ENCODE results near the gene HPCAL1. TPM values are rescaled to one million over a fixed set of nuclear protein-coding genes. Genes with fewer than 3 reads are reported as not detected.

Gene HPCAL1
- total and polyA plus RNA-seq, 10 of the 15 experiments (the other 5 are each of a cell fraction or from before 2014, with no cell fraction given): 0.40 to 12.8 (median 7.9) TPM

GRCh38 chr2:10448576-10449485 is 146.1 kb downstream of the HPCAL1 start (continued):
- TF ChIP-seq EGR1 (IDR thresholded peaks at IDR 0.05; ENCODE audit: borderline replicate concordance in 1 of 2, low read depth in 2 of 2, low read length in 2 of 2): peak in 1 of 2 experiments; percentile 83; a peak in 2 of 3 replicates
- no peak for TF ChIP-seq IRF5 (IDR thresholded peaks at IDR 0.05; ENCODE audit: borderline replicate concordance)
- TF ChIP-seq RFX5 (IDR thresholded peaks at IDR 0.05; ENCODE audit: low read depth, low read length): peak; percentile 88
- TF ChIP-seq STAT1 (conservative IDR thresholded peaks at IDR 0.05): 0 out of 2 replicates have a peak, but pooled peaks have one; percentile 32
- TF ChIP-seq ZNF687 (IDR thresholded peaks at IDR 0.05): peak; percentile 97
- no peak for TF ChIP-seq ZBED1 (IDR thresholded peaks at IDR 0.05; ENCODE audit: borderline replicate concordance)
- no peak for TF ChIP-seq GABPA (IDR thresholded peaks at IDR 0.05; ENCODE audit: low read depth)
- TF ChIP-seq SUPT20H (IDR thresholded peaks at IDR 0.05; ENCODE audit: borderline replicate concordance, control insufficient read depth, low read depth, low read length): no peak
- TF ChIP-seq ZBTB40 (IDR thresholded peaks at IDR 0.05; ENCODE audit: borderline replicate concordance): peak; percentile 35; the same call in 1 of the 2 replicates
- TF ChIP-seq TARDBP (IDR thresholded peaks at IDR 0.05; ENCODE audit: borderline replicate concordance): no peak
- no peak for TF ChIP-seq ZNF274 (IDR thresholded peaks at IDR 0.05; ENCODE audit: insufficient read depth, insufficient read length)
- TF ChIP-seq POLR2A (IDR thresholded peaks at IDR 0.05; ENCODE audit: low read depth, low read length): 0 out of 2 replicates have a peak, but pooled peaks have one; percentile 24
- peak; percentile 81; the same call in 1 of the 2 replicates for TF ChIP-seq LARP7 (IDR thresholded peaks at IDR 0.05)
- peak; percentile 73 for TF ChIP-seq KLF5 (IDR thresholded peaks at IDR 0.05; ENCODE audit: partially characterized antibody)
- TF ChIP-seq ZBTB11 (CRISPR knock-in tag; IDR thresholded peaks at IDR 0.05): no peak
